ENCODE results near the gene CPA1.

CPA1 gene

GRCh38 chr7:130379921-130380860 is at the start of gene CPA1:
CPA1 (plus strand) TSS chr7:130380494; CDS start chr7:130380521, 27 bp downstream.
- no peak for DNase-seq (ENCODE audit: low read depth)
- no peak within 1 kb of the TSS for H3K4me3 ChIP-seq (ENCODE audit: control insufficient read depth, low read depth, low read length)
- TF ChIP-seq CTCF (IDR thresholded peaks at IDR 0.05; ENCODE audit: control insufficient read depth, insufficient read depth, low read depth, low read length, missing control alignments), result no peak

GRCh38 chr7:130332259-130333053 is 47.8 kb upstream of the CPA1 start:
- DNase-seq (ENCODE audit: low read depth), result no peak
- no peak overlapping the region for H3K4me3 ChIP-seq (ENCODE audit: control insufficient read depth, low read depth, low read length)
- no peak for TF ChIP-seq CTCF (IDR thresholded peaks at IDR 0.05; ENCODE audit: control insufficient read depth, insufficient read depth, low read depth, low read length, missing control alignments)

- DNase-seq (ENCODE audit: low read depth), result no peak
- no peak overlapping the region for H3K4me3 ChIP-seq (ENCODE audit: control insufficient read depth, low read depth, low read length)
- no peak for TF ChIP-seq CTCF (IDR thresholded peaks at IDR 0.05; ENCODE audit: control insufficient read depth, insufficient read depth, low read depth, low read length, missing control alignments)
These were observed 46.5 kb upstream of the CPA1 start for GRCh38 chr7:130333832-130334231.

- no peak overlapping the region for H3K4me3 ChIP-seq (ENCODE audit: control insufficient read depth, low read depth, low read length)
- no peak for TF ChIP-seq CTCF (IDR thresholded peaks at IDR 0.05; ENCODE audit: control insufficient read depth, insufficient read depth, low read depth, low read length, missing control alignments)
- DNase-seq (ENCODE audit: low read depth), result no peak
These were observed 46.0 kb upstream of the CPA1 start for GRCh38 chr7:130334274-130334673.

- DNase-seq (ENCODE audit: low read depth), result no peak
- no peak for TF ChIP-seq CTCF (IDR thresholded peaks at IDR 0.05; ENCODE audit: control insufficient read depth, insufficient read depth, low read depth, low read length, missing control alignments)
- no peak overlapping the region for H3K4me3 ChIP-seq (ENCODE audit: control insufficient read depth, low read depth, low read length)
These were observed 42.8 kb upstream of the CPA1 start for GRCh38 chr7:130337410-130337971.

- TF ChIP-seq CTCF (IDR thresholded peaks at IDR 0.05; ENCODE audit: control insufficient read depth, insufficient read depth, low read depth, low read length, missing control alignments), result no peak
- H3K4me3 ChIP-seq (ENCODE audit: control insufficient read depth, low read depth, low read length), result no peak overlapping the region
- no peak for DNase-seq (ENCODE audit: low read depth)
These were observed 42.1 kb upstream of the CPA1 start for GRCh38 chr7:130338233-130338632.

All from AG09309 (cell line).